GM21447 (cell line): ENCODE measurements around the gene RPP40.

Experiments
- ATAC-seq: cut with Tn5 transposase; IDR thresholded peaks from one replicate; pipeline ENCODE4 v1.9.1; 2021; ENCODE audit not compliant: unreplicated experiment

RPP40 gene

DNA sequence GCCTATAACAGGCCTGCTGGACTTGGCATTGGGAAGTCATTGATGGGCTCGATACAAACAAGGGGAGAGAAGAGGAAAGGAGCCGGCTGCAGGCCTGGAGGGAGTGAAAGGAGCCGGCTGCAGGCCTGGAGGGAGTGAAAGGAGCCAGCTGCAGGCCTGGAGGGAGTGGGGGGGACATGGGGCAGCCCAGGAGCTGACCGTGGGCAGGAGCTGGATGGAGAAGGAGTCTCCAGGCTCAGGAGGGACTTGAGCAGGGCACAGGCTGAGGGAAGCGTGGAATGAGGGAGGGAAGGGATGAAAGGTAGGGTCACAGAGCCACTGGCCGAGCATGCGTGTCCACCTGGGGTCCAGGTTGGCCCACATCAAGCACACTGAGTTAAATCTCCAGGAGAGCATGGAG is 32.0 kb downstream of the RPP40 start:
- ATAC-seq = no peak

DNA sequence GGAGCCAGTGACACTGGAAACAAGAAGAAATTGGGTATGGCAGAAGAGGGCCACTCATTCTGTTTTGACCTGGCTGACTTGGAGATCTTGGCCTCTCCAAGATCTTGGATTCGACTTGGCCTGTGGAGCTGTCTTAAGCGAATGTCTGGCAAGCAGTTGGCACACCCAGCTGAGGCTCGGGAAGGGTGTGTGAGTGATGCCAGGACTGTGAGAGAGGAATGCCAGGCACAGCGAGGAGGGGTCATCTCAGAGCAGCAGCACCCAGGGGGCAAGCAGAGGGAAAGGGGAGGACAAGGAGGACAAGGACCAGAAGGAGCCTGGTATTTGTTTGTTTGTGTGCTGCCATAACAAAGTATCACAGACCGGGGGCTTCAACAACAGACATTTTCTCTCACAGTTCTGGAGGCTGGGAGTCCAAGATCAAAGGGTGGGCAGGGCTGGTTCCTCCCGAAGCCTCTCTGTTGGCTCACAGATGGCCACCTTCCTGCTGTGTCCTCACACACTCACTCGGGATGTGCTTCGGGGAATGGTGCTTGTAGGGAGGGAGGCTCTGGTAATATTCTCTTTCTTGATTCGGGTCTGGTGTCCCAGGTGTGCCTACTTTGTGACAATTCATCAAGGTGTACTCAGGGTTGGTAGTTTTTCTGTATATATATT is 33.0 kb downstream of the RPP40 start:
- ATAC-seq = no peak

DNA sequence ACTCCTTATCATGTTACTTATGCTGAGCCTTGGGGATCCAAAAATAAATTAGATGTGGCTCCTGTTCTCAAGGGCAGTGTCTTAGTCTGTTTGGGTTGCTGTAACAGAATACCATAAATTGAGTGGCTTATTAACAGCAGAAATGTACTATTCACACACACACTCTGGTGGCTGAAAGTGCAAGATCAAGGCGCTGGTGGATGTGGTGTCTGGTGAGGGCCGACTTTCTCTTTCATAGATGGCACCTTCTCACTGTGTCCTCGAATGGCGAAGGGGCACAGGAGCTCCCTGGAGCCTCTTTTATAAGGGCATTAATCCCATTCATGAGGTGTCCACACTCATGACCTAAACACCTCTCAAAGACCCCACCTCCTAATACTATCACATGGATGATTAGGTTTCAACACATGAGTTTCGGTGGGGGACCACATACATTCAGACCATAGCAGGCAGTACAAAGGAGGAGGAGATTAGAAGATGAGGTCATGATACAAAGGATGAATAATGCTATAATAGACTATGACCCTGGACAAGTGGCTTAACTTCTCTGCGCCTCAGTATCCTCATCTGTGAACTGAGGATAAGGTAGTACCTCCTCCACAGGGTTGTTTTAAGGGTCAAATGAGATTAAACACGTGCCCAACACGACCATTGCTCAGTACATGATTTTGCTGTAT is 34.1 kb downstream of the RPP40 start:
- no peak for ATAC-seq

DNA sequence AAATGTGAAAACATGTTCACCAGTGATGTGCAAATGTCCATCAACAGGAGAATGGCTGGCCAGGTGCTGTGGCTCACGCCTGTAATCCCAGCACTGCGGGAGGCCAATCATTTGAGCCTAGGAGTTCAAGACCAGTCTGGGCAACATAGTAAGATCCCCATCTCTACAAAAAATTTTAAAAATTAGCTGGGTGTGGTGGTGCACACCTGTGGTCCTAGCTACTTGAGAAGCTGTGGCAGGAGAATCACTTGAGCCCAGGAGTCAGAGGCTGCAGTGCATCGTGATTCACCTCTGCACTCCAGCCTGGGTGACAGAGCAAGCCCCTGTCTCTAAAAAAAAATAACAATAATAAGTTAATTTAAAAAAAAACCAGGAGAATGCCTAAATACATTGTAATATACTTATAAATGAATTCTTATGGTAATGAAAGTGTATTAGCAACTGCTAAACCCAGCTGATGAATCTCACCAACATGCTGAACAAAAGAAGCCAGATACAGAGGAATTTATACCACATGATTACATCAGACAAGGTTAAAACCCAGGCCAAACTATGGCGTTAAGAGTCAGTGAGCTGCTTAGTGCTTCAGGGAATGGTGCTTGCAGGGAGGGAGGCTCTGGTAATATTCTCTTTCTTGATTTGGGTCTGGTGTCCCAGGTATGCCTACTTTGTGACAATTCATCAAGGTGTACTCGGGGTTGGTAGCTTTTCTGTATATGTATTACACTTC is 36.4 kb downstream of the RPP40 start:
- no peak for ATAC-seq

DNA sequence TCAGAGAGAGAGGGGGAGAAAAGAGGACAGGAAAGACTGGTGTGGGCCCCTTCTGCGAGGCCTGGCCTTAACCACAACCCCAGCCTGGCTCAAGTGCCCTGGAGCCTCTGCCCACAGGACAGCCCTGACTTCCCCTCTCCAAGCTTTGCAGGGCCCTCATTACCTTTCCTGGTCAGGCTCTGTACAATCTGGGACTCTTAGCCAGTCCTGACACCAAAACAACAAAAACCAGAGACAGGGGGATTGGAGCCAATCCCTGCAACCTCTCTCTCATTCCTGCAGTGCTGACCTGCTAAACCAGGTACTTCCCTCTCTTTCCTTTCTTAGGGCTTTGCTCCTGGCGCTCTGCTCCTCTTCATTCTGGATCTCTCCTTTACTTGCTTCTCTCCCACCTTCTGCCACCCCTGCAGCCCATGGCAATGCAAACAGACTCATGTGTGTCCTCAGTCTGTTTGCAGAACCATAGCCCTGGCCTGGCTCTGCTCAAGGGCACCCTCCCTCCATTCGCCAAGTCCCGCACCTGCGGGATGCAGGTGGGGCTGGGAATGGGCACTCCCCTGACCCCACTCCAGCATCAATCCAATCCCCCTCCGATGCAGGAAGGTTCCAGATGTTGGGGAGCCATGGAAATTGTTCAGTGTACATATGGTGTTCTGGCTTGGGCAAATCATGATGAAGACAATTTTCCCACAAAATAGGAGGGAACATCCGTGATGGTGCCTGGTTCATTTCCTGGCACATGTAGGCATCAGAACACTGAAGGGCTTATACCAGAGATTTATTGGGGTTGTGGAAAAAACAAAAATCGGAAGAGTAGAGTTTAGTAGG is 38.1 kb downstream of the RPP40 start:
- no peak for ATAC-seq

DNA sequence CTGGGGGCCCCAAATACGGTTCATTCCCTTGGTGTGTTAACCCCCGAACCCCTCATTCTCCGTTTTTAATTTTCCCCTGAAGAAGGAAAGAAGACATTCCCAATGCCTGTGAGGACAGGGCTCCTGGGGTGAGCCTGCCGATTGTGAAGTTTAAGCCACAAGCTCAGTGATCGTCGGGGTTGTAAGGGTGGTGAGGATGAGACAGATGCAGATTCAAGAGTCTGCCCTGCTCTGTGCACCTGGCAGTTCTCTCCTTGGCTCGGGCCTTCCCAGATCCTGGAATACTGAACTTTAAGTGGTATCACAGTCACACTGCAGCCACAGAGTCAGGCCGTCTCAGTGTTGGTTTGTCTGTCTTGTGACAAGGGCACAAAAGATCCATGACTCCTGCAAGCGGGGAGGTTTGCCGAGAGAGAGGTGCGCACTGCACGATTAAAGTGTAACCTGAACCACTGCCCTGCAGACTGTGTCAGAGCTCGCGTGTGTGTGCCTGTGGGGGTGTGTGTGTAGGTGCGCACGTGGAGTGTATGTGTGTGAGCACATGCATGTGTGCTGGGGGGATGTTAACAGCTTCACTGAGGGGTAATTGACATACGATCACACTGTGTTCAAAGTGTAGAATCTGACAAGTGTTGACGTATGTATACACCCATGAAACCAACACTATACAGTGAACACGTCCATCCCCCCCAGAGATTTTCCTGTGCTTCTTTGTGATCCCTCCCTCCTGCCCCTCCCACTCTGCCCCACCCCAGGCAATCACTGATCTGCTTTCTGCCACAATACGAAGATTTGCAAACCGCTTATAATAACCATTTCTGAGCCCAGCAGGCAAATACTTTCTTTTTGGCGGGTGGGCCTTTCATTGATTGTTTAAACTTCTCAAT is 38.9 kb downstream of the RPP40 start:
- no peak for ATAC-seq

DNA sequence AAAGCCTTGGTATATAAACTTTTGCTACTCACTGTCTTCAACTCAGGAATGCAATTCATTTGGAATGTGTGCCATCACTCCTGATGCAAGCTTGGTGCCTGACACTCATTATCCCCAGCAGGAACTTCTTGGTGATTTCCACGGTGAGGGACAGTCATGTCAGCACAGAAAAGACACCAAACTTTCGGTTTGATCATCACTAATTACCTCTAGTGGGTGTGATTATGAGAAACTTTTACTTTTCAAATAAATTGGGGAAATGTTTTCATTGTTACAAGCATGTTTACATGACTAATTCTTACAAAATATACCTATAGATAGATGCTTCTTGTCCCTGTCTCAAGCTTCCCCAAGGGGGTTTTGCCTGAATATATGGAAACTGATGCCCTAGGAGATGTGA is 40.9 kb downstream of the RPP40 start:
- no peak for ATAC-seq

DNA sequence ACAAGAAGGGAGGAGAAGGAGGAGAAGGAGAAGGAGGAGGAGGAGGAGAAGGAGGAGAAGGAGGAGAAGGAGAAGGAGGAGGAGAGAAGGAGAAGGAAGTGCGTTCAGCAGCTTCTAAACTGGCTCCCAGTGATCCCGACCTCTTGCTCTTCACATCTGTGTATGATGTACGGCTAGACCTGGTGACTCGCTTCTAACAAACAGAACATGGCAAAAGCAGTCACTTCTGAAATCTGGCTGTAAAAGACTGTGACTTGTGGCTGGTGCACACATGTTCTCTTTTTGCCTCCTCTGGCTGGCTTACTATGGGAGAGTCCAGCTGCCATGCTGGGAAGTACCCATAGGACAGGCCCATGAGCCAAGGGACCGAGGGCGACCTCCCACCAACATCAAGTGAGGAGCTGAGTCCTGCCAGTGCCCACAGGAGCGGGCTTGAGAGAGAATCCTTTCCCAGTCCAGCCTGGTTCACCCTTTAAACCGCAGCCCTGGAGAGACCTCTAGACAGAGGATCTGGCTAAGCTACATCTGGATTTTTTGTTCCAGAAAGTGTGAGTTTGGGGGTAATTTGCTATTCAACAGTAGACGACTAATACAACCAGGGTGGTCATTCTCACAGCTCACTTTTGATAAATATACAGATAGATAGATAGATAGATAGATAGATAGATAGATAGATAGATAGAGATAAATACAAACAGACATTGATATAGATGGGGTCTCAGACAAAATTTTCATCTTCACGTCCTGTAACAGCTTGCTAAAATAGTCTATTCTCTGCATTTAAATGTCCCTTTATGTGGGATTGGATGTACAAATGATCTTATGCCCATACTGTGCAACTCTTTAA is 42.3 kb downstream of the RPP40 start:
- no peak for ATAC-seq

DNA sequence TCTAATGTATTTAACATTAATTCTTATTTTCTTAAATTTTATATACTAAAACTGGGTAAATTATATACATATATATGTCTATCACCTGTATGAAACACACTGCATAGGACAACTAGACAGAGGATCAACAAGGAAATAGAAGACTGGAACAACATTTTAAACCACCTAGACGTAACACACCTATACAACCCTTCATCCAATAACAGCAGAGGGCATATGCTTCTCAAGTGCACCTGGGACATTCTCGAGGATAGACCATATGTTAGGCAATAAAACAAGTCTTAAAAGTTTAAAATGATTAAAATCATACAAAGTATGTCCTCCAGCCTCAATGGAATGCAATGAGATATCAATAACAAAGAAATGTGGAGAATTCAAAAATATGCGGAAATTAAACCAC is 45.2 kb downstream of the RPP40 start:
- ATAC-seq = no peak

DNA sequence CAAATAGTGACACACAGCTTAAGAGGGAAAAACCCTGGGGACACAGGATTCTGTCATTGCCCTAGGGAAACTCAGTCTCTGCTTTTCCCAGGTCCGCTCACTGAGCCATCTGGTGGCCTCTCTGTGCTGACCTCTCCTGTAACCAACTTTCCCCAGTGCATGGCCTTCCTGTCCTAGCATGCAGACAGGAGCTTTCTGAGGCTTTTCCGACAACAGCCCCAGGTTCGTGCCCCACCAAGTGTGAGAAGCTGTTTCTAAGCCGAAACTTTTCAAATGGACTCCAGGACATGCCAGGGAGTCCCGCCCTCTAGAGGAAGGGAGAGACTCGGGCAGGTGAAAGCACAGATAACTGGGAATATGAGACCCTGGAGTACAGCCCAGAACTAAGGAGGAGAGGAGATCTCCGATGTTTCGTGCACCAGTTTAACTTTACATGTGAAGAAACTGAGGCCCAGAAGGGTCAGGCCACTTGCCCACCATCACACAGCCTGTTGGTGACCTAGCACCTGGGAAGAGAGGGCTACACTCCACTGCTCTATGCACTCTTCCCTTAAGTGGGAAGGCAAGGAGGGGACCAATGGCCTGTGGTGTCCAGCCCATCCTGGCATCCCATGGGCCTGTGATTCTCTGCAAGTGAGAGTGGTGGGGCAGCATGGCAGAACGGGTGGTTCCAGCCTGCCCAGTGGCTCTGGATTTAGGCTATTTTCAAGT is 46.2 kb downstream of the RPP40 start:
- no peak for ATAC-seq

DNA sequence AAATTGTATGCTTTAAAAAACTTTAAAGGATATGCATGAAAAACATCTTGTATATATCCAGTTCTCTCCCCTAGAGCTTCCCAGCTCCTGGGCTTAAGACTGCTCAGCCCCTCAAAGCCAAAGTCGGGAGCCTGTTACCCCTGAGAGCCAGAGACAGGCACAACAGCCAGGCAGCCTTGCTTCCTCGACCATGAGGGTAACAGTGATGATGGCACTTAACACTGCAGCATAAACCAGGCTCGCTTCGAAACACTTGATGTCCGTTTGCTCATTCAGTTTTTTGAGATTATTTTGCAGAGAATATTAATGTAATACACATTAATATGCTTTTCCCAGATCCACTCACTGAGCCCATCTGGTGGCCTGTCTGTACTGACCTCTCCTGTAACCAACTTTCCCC is 47.2 kb downstream of the RPP40 start:
- no peak for ATAC-seq

DNA sequence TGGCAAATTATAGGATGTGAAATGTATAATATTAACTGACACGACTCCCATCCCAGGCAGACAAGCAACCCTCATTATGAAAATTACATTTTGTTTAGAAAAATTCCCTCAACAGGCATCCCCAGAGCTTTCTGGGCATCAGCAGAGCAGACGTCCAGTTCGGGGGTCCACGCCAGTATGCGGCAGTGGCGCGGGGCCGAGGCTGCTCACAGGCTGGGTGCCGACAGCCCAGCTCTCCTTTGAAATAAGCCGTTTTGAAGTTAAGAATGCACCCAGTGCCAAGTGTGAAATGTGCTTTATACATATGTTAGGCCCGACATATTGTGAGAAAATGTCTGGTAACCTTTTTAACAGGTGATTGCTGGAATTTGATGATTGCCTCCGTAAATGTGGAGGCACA is 50.4 kb downstream of the RPP40 start:
- ATAC-seq = no peak

DNA sequence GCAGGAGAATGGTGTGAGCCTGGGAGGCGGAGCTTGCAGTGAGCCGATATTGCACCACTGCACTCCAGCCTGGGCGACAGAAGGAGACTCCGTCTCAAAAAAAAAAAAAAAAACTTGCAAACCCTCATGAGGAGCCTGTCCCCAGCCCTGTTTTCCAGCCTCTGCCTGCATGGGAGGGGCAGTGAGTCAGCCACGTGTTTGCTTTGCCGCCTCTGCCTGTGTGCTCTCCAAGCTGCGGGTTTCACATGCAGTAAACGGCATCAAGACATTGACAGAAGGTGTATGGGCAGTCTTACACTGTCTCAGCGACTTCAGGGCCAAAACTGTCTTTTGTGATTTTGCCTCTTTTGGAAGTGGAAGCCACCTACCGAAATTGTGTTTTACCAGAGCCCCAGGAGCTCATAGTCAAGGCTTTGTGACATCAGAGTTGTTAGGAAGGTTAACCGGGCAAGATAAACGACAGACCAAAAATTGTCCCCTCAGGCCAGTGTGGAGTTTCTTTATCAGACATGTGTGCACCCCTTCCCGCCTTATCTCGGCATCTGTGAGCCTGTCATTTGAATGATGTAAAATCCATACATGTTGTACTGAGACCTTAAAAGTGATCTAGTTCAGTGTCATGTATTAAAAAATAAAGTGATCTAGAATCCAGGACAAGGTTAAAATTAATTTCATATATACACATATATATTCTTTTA is 52.9 kb downstream of the RPP40 start:
- ATAC-seq = no peak

DNA sequence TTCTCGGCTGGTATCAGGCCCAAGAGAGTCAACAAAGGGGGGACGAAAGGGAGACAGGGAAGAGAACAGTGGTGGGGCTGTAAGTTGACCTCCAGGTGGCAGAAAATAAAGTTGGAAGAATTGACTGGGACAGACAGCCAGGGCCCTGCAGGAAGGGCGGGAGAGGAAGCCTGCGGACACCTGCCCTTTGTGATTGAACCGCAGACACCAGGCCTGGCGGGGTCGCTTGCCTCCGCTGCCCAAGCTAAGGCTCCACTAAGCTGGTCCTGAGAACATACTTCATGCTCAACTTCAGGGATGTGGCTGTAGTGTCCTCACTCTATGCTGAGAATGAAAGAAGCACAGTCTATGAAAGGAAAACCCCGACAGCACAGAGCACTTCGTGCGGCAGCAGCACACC is 53.8 kb downstream of the RPP40 start:
- no peak for ATAC-seq

DNA sequence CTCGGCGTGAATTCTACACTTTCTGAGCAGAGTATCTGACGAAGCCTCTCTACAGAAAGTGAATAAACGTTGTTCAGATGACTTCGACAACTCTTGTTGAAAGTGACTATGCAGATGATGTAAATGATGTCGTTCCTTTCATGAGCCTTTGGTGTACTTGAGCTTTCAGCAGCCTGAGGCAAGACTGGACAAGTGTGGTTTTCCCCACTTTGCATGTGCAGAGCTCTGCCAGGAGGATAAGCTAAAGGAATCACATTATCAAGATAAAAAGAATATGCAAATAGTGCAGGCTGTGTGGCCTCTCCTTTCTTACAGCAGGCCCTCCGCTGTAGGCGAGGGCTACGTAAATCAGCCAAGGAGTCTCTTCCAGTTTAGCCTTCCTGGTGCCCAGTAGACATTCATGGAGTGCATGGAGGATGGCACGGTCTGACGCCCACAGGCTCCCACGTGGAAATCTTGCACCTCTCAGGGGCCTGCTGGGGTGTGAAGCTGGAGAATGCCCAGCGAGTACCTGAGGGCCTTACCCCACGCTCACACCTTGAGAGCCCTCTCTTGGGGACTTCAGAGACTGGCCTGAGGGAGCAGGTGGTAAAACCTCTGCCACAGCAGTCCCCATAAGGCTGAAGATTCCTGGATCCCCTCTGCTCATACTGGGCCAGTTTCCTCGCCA is 54.9 kb downstream of the RPP40 start:
- ATAC-seq = no peak

DNA sequence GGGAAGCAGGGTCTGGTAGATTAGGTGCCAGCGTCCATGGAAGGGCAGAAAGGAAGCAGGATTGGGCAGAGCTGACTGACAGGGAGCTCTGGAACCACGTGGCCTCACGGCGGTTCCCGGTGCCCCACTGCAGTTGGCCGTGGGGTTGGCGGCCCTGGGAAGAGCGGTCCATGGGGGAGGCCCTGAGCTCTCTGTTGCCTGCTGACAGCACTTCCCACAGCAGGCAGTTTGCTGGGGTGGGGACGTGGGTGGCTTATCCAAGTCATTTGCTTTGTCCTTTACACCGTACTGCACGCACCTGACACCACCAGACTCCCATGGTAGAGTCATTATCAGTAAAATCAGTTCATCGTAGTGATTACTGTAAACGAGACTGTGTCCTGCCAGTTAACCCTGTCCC is 56.1 kb downstream of the RPP40 start:
- no peak for ATAC-seq

DNA sequence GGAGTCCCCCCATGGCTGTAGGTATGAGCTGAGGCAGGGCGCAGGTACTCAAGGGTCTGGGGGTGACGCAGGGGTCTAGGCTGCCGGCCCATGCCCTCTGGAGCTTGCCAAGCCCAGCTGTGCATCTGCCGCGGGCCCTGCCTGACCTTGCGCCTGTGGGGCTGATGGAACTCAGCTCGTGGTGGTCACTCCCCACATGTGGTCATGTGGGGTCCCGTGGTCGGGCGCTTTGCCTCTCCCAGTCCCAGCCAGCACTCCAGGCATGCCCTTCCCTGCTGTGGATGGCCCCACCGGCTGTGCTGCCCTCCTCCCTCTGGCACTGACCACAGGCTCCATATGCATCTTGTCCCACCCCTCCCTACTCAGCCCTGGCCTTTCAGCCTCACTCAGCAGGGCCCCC is 57.3 kb downstream of the RPP40 start:
- no peak for ATAC-seq
